ENCODE results near the gene KIF4B.

GRCh38 chr5:155050384-155051019 is 36.9 kb downstream of the KIF4B start:
- no peak for TF ChIP-seq CTCF (IDR thresholded peaks at IDR 0.05; ENCODE audit: poor library complexity)
- no peak for TF ChIP-seq EZH2phosphoT487 (IDR thresholded peaks at IDR 0.05; ENCODE audit: low read depth, severe bottlenecking, unreplicated experiment)
